Activated CD4-positive, alpha-beta T cell treated with anti-CD3 and anti-CD28 coated beads, Interleukin-2, amount 50 U/mL, for 24 hours (primary cell): Measurements from ENCODE around the gene PACS2.

Experiments used
- DNase-seq, 2 donors: peaks; one replicate each; pipeline ENCODE4 v3.0.0-alpha.2; 2020; ENCODE audit warnings: low read depth in 1 of 2, low spot score in 1 of 2

Gene PACS2

DNA sequence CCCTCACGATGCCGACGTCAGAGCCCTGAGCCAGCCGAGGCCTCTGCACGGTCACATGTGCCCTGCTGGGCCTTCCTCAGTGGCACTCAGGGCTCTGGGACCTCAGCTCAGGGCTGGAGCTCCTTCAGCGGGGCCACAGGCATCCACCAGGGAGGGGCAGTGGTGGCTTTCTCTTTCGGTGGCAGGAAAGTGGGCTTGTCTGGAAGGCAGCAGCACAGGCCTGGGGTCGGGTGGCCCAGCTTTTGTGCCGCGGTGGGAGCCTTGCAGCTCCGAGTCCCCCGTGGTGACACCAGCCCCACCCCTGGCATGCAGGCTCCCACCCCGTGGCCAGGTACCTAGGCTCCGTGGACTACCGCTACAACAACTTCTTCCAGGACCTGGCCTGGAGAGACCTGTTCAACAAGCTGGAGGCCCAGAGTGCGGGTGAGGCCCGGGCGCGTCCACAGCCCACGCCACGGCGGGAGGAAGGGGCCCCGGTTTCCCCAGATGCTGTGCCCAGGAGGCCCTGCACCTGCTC is 69.6 kb downstream of the PACS2 start:
- DNase-seq: no peak

DNA sequence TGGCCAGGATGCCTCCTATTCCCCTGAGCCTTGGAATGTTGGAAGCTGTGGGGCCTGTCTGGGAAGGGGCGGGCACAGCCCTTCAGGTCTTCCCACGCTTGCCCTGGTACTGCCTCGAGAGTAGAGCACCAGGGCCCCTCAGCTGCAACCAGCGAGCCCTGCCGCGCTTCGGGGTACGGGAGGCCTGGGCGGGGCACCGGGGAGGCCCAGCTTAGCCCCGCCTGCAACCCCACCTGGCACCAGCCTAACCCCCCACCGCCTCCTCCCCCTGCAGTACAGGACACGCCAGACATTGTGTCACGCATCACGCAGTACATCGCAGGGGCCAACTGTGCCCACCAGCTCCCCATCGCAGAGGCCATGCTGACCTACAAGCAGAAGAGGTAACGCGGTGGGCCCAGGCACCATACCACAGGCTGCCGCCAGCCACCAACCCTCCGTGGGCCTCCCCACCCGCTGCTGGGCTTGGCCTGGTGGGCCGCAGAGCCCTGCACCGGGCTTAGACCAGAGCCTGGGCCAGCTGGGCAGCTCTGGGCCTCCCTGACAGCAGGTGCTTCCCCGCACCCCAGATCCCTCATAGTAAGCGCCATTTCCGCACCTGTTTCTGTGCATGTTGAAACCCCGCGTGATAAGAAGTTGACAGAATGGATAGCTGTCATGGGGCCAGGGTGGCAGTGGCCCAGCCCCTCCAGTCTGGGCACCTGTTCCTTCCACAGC is 70.2 kb downstream of the PACS2 start:
- DNase-seq: no peak

DNA sequence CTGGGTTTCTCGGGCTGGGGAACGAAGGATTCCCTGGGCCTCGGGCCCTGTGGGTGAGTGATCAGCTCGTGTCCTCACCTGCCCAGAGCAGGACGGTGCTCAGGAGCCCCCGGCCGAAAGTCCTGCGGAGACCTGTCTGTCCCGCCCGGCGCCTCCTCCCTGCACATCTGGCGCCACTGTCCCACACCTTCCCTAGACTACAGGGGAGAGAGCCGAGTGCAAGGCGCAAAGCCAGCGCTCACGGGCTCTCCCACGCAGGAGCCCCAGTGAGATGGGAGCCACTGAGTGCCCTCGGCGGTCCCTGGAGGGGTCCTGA is 70.7 kb downstream of the PACS2 start:
- DNase-seq: no peak

DNA sequence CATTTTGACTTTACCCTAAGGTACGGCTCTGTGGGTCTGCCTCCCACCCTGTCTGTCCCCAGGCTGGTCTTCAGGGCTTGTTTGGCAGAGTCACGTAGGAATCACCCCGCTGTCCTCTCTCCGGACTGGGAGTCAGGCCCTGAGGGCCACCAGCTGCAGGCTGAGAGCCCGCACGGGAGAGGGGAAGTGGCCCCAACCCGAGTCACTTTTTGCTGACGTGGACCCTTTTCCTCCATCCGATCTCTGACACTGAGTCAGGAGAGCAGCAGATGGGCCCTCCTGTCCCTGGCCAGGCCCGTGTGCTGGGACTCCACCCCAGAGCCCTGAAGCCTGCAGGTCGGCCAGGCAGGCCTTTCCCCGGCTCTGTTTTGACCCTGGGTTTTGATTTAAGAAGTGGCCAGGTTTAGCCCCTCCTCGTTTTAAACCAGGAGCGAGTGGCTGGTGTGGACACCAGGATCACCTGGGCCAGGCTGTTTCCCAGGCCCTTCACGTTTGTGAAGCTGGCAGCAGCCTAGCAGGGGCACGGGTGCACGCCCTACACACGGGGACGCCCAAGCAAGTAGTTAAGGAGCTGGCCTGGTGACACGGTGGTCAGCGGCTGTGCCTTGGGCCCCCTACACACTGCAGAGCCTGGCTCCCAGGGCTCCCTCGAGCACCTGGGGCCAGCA is 71.3 kb downstream of the PACS2 start:
- no peak for DNase-seq

DNA sequence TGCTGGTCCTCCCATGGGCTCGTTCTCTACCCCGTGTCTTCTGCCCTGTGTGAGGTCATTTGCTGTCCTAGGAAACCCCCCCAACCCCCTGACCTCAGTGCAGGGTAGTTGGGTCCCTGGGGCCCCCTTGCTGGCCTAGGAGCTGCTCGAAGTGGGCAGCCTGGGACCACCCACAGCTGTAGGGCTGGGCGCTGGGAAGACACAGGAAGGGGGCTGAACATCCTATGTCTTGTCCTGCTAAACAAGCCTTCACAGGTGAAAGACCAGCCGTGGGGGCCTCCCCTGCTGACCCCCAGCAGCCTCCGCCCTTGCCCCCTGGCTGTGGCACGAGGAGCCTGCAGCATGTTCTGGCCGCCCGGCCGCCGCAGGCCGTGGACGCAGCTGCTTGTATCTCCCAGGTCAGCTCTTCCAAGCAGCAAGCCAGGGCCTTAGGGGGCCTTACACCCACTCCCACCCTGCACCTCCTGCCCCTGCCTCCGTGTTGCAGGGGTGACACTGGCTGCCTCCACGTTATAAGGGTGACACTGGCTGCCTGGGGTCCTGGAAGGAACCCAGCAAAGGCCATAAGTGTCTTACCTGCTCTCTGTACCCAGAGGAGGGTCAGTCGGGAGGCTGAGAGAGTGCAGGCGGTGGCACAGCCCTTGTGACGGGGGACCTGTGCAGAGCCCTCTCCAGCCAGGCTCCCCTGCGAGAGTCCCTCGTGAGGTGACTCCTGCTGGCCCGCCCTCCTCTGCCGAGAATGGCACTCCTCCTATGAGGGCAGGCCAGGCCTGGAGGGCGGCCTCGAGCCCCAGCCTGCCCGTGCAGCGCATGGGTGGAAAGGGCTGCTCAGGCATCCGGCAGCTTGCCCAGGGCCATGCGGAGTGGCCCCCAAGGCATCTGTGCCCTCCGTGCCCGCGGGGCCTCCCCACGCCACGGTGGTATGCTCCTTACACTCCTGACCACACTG is 72.3 kb downstream of the PACS2 start:
- no peak for DNase-seq

DNA sequence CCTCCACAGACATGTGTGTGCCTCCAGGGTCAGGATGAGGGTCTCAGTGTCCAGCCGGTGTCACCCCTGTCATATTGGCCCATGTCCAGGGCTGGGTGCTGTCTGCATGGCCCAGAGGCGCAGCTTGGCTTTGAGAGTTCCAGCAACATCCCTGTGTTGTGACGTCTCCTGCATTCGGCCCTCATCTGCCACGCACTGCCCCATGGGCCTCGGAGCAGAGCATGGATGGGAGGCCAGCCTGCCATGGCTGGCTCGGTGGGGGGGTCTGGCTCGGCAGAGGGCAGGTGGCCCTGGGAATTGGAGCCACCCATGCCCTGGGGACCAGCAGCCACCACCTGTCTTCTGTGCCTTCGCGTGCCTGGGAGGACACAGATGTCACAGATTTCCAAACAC is 73.0 kb downstream of the PACS2 start:
- DNase-seq: no peak

DNA sequence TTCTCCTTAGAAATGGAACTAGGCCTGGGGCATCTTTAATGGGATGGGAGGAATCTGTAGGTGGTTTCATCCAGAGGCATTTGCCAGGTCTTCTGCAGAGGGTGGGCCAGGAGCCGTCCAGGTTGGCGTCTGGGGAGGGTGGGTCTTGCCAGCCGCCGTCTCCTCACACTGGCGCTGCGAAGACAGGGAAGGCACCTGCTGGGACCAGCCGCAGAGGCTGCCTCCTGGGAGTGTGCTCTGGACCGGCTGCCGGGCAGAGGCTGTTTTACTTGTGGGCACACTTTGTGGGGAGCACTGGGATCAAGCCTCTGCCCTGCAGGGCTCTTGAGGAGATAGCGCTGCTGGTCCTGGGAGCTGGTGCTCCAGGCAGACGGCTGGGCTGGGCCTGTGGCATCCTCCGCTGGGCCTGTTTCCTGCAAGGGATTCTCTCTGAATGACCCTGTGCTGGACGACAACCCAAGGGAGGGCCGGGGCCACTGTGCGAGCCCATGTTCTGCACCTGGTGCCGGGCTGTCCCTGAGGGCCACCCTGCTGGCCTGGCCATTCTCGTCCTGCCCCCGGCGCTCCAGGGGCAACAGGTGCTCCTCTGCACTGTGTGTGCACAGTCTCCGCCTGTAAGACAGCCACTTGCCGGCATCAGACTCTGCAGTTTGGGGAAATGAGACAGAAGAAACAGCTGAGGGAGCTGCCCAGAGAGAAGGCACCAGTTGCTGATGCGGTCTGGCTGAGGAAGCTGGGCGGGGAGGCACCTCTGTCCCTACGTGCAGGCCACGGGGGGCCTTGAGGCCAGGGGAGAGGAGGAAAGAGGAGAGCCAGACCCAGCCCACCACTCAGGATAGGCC is 73.8 kb downstream of the PACS2 start:
- no peak for DNase-seq

DNA sequence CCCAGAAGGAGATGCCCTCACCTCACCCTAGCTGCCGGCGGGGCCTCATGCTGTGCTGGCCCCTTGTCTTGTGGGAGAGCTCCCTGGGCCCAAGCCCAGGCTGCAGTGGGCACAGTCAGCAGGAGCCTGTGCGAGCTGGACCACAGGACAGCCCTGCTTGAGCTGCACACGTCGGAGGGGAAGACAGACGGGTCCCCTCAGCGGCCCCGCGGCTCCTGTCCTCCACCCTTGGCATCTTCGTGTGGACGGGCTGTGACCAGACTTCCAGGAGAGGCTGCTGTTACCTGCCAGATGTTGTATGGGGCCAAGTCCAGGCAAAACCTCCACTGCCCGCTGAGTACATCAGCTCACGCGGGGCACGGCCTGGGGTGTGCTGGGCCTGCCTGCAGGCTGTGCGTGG is 74.4 kb downstream of the PACS2 start:
- no peak for DNase-seq

DNA sequence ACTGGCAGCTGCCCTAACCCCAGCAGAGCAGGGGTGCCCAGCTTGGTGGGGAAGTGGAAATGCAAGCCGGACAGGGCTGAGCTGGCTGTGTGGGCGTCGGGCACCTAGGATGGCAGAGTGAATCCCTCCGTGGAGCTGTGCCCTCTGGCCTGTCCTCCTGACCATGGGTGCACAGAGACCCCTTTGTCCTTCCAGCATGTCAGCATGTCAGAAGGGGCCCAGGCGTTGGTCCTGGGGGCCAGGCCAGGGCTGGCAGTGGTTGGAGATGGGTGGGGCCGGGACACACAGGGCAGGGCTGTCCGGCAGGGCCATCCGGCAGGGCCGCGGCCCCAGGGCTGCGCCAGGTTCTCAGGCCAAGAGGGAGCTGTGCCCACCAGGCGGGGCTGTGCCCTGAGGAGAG is 75.0 kb downstream of the PACS2 start:
- no peak for DNase-seq

DNA sequence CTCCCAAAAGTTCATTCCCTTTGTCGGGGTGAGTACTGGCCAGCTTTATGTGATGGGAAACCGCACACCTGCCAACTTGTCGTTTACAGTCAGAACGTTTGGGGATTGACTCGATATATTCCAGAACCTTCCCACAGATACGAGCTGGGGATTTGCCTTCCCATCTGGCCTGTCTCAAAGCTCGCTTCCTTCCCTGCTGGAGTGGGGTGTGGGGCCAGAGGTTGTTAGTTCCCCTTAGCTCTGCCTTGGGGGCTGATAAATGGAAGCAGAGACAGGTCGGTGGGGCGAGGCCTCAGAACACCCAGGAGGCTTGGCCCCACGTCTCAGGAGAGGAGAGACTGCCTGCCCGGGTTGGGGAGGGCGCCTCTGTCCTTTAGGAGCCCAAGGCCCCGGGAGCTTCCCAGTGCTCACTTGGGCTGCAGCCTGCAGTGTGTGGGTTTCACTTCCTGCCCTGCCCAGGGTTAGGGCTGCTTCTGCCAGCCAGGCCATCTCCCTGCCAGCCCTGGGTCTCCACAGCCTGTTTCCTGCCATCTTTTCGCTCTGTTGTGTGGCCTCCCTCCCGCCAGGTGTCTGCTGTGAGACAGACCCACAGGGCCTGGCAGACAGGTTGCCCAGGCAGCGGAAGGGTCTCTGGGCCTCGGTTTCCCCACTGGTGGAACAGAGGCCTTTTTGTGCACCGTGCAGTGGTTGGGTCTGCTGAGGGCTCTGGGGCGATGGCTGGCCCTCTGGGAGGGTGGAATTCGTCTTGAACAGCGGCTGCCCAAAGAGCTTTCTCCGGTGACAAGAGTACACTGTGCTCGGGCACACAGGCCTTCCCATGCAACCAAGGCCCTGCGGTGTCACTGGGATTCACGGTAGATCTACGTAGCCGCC is 75.7 kb downstream of the PACS2 start:
- no peak for DNase-seq

DNA sequence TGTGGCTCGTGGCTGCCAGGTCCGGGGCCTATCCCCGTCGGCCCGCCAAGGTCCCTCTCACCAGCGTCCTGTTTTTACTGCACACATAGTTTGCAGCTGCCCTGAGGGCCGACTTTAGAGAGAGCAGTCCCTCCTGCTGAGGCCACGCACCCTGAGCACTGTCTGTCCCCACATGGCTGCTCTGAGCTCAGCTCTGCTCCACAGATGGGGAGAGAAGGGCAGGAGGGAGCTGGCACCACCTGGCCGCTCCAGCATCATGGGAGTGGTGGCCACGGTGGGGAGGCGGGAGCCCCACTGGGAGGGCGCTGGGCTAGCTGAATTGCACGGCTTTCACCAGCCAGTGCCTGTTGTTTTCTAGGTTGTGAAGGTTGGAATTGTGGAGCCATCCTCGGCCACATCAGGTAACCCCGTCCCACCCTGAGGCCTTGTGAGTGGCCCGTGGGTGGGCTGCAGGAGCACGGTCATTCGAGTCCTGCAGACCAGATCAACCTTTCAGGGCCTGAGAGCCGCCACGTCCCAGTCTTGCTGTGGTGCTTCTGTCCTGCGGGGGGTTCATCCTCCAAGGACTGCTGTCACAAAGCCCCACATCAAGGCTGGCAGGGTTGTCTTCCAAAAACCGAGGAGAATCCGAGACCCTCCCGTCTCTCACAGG is 76.4 kb downstream of the PACS2 start:
- DNase-seq: no peak

DNA sequence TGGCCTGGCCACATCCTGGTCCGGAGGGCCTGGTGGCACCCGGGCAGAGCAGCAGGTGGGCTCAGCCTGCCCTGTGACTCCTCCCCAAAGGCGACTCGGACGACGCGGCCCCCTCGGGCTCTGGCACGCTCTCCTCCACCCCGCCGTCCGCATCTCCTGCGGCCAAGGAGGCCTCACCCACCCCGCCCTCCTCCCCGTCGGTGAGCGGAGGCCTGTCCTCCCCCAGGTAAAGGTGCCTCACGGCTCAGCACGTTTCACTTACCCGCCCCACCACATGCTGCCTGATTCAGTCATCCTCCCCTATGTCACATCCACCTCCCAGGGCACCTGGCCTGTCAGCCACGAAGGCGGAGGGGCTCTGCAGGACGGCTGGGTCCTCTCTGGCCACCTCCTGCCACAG is 77.0 kb downstream of the PACS2 start:
- no peak for DNase-seq

DNA sequence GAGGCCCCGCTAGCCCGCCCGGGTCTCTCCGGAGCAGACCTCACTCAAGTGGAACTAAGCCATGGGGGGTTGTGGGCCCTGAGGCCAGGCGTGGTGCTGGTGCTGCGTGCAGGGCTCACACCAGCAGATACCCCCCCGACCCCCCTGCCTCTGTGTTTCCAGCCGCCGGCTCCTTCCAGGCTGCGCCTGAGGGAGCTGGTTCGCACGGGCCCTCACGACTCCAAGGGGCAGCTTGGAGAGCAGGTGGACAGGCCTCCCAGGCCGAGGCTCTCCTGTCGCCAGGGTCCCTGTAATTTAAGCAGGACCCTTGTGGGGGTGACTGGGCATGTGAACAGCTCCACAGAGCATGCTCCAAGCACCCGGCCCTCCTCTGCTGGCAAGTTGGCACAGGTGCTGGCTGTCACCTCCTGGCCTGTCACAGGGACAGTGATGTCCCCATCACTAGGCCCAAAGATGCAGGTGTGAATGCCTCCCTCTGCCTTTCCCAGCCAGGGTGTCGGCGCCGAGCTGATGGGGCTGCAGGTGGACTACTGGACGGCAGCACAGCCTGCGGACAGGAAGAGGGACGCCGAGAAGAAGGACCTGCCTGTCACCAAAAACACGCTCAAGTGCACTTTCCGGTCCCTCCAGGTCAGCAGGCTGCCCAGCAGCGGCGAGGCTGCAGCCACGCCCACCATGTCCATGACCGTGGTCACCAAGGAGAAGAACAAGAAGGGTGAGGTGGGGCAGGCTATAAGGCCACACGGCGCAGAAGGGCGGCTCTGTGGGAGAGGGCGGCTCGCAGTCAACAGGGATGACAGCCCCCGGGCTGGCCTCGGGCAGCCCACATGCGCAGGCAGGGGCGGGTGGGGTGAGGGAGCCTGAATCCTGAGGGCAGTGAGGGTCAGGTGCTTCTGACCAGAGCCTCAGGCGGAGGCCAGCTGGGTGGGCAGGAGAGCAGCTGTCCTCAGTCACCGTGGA is 77.9 kb downstream of the PACS2 start:
- DNase-seq: no peak

DNA sequence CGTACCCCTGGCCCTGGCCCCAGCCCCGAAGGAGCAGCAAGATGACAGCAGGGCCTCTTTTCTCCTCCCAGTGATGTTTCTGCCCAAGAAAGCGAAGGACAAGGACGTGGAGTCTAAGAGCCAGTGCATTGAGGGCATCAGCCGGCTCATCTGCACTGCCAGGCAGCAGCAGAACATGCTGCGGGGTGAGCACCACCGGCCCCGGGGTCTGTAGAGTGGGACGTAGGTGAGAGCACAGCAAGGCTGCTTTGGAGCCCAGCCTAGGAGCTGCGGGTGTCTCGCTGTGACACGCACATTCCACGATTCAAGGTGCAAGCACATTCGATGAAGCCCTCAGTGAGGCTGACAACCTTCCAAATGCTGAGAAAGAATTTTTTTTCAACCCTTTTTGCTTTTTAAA is 78.6 kb downstream of the PACS2 start:
- DNase-seq: no peak

DNA sequence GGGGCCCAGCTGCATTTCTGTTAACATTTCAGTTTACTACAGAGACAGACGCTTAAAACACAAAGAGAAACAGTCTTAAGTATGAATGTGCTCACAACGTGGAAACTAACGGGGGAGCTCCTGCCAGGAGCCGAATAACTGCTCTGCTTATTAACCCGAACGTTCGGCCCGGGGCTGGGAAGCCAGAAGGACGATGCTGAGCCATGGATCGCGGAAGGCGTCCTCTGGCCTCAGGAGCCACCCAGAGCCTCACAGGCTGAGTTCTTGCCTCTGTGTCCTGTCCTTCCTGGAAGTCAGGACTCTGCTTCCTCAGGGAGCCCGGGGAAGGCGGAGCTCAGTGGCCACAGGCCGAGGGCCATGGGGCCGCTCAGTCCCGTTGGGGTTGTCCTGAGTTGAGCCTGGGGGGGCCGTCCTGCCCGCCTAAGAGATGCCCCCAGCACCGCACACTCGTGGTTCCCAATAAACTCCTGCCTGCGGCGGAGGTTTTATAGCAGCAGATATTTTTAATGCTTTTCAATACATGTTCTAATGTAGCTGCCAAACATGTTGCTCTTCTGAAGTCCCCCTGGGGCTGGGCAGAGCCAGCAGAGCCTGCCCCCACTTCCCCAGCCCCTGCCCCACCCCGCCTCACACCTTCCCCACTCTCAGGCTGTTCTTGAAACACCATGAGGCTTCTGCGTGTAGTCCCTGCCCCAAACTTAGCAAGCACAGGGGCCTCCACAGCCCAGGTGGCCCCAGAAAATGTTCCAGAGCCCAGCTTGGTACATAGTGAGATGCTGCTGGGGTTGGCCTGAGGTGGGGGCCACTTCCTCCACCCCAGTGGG is 80.4 kb downstream of the PACS2 start:
- DNase-seq: no peak

DNA sequence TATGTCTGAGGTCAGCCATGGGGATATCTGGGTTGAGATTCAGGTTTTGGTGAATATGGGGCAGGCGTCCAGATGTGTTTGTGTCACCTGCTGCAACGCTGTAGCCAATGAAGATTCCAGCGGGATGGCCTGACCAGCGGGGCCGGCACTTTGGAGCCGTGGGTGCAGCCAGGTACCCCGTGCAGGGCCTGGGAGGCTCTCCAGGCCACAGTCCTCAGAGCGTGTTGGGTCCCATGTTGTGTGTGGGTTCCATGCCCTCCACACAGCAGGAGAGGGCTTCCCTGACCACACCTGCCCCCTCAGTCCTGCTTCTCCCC is 80.9 kb downstream of the PACS2 start:
- no peak for DNase-seq

DNA sequence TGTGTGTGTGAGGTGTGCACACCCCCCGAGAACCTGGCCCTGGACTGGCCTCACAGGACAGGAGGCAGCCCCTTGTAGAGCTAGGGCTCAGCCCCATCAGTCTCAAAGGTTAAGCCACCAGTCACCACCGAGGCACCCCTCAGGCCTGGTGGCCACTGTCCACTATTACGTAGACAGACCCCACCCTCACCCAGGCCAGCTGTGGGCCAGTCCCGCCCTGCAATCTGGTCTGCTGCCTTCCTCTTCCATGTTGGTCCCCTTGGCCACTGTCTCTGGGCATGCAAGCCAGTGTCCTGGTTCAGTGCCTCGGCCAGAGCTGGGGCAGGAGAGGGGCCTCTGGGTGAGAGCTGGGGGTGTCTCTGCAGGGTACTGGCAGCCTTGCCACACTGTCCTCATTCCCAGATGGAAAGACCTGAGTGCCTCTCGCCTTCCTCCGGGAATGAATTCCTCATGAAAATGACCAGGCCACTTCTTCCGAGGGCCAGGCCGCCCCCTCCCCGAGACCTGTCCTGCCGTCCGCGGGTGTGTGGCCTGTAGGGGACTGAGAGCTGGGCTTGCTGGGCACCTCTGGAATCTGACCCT is 82.9 kb downstream of the PACS2 start:
- DNase-seq: no peak
